Measurements from ENCODE around the gene ADGRG6. TPM values are rescaled to one million over a fixed set of nuclear protein-coding genes. Genes with fewer than 3 reads are reported as not detected.
"Not testable (repeated sequence)": the region's sequence is repeated elsewhere in the genome, so short reads cannot be mapped to it uniquely, and the experiment has no call there.

Gene ADGRG6
- total RNA-seq, 1 experiment from 2014 or later: 0.68 TPM

GRCh38 chr6:142345261-142345660 lies 43.5 kb downstream of the ADGRG6 start:
- DNase-seq (ENCODE audit: low spot score): no peak

DNA sequence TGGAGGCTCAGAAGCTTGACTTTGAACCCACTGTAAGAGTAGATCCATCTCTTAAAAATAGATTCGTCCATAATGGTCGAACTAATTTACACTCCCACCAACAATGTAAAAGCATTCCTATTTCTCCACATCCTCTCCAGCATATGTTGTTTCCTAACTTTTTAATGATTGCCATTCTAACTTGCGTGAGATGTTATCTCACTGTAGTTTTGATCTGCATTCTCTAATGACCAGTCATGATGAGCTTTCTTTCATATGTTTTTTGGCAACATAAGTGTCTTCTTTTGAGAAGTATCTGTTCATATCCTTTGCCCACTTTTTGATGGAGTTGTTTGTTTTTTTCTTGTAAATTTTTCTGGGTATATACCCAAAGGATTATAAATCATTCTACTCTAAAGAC lies 44.4 kb downstream of the ADGRG6 start:
- not testable (repeated sequence) for DNase-seq (ENCODE audit: low spot score)

- no peak for DNase-seq (ENCODE audit: low spot score)
These were observed 47.5 kb downstream of the ADGRG6 start for GRCh38 chr6:142349215-142349823.

DNA sequence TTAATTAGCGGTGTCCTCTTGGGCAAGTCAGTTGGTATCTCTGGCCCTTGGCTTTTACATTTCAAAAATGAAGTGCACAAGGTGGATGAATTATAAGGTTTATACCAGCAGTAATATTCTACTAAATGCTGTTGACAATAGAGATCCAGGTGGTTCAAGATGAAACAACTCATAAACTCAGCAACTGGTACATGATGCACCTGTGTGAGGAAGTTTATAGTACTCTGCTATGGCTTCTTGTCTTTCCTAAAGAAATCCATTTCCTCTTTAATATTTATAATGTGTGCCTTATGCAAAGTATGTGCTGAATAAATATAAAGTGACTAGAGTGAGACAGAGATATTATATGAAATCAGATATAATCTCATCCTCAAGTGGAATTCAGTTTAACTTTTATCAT lies 48.5 kb downstream of the ADGRG6 start:
- no peak for DNase-seq (ENCODE audit: low spot score)

DNA sequence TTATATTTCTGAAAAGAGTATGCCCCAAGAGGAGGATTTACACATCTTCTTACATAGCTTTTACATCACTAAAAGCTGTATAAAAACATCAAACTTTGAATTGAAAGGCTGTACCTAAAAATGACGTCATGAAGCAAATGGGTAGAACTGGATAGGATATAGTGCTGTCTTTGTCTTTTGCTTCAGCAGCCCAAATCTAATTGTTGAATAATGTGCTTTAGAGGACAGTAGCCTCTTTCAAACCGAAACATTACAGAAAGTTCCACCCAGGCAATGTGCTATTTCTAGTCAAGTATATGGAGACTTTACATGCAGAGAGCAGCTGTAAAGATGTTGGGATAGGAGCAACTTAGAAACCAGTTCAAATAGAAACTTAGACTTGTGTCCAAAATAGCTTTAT lies 51.9 kb downstream of the ADGRG6 start:
- no peak for DNase-seq (ENCODE audit: low spot score)

- no peak for DNase-seq (ENCODE audit: low spot score)
These were observed 52.8 kb downstream of the ADGRG6 start for GRCh38 chr6:142354650-142355049.

DNA sequence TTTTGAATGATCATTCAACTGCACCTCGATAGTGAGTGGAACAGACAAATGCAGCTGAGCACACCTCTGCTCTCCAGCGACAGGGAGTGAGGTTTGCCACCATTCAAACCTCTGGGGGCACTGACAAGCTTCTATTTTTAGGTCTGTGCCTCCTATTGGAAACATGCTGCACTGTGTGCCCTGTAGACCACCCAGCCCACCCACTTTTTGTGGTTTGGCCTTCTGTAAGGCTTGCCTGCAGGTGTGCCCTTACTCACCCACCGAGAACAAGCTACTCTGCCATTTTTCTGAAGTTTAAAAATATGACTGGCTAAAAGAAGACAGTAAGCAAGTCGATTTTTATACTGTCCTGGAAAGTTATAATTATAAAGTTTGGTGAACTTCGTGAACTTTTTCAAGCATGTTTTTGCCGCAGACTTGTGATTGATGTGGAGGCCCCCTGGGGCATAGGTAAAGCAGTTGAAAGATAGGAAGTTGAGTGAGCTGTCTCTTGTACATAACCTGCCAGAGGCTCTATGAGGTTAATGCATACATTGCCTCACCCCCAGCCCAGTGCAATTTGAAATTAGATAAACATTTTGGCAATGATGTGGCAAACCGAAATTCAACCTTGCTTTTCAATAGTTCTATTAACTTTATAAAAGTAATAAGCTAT lies 53.8 kb downstream of the ADGRG6 start:
- DNase-seq (ENCODE audit: low spot score): no peak

DNA sequence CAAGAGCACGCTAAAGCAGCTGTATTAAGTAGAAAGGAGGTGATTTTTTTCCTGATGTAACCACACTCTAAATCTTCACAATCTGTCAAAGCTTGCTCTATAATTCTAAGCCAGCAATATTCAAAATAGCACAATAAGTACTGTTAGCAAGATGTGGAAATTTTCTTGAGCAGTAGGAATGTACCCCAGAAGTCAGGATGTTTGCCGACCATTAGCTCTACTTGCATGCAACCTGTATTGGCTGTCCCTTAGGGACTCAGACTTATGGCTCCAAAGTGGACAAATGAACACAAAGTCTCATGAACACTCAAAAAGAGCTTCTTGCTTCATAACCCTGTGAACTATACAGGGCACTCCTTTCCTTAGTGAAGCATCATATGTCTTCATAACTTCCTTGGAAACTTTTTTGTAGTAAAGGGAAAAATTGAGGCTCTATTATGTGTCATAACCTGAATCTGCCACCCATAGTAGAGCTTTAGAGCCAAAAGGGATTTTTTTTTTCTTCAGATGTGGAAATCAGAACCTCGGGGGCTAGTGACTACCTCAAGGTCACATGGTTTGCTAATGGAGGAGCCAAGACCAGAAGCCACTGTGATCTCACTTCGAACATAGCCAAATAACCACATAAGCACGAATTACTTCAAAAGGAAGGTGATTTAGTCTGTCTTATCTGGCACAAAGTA lies 54.5 kb downstream of the ADGRG6 start:
- DNase-seq (ENCODE audit: low spot score): peak; percentile 9

DNA sequence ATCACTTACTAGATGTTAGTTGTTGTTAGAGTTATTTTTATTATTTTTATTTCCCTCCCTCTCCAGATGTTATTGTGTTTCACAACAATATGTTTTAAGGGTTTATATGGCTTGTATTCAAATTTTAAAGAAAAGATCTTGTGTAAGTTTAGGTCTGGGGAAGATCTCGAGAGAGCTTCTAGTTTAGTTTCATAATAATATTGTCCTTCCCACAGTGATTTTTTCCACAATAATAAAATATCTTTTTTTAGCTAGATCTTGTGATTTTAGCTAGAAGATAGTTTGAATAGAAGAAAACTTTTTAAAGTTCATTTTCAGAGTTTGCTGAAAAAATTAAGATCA lies 55.0 kb downstream of the ADGRG6 start:
- no peak for DNase-seq (ENCODE audit: low spot score)

GRCh38 chr6:142357879-142358278 lies 56.1 kb downstream of the ADGRG6 start:
- no peak for DNase-seq (ENCODE audit: low spot score)

DNA sequence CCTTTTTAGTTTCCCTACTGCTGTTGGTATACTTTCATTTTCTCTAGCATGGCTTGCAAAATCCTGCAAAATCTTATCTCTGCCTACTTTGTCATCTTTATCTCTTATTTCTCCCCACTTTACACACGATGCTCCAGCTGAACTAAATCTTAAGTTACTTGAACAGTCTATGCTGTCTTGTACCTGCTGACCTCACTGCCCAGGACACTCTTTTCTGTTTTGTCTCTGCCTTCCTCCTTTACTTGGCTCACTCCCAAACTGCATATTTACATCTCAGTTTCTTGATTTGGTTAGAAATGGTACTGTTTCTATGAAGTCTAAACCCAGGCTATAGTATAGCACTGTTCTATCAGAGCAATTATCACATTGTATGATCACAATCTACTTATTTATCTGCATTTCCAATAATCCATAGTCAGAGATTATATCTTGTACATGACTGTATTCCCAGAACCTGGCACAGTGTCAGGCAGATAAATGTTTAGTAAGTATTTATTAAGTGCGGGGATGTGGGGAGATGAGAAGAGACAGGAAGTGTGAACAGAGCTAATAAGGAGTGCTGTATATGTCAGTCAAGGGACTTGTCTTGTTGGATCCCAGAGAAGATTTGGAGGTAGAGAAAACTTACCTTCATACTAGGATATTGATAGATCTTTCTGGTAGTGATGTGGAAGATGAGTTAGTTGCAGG lies 57.6 kb downstream of the ADGRG6 start:
- no peak for DNase-seq (ENCODE audit: low spot score)

- DNase-seq (ENCODE audit: low spot score): no peak
These were observed 59.5 kb downstream of the ADGRG6 start for GRCh38 chr6:142361345-142361744.

DNA sequence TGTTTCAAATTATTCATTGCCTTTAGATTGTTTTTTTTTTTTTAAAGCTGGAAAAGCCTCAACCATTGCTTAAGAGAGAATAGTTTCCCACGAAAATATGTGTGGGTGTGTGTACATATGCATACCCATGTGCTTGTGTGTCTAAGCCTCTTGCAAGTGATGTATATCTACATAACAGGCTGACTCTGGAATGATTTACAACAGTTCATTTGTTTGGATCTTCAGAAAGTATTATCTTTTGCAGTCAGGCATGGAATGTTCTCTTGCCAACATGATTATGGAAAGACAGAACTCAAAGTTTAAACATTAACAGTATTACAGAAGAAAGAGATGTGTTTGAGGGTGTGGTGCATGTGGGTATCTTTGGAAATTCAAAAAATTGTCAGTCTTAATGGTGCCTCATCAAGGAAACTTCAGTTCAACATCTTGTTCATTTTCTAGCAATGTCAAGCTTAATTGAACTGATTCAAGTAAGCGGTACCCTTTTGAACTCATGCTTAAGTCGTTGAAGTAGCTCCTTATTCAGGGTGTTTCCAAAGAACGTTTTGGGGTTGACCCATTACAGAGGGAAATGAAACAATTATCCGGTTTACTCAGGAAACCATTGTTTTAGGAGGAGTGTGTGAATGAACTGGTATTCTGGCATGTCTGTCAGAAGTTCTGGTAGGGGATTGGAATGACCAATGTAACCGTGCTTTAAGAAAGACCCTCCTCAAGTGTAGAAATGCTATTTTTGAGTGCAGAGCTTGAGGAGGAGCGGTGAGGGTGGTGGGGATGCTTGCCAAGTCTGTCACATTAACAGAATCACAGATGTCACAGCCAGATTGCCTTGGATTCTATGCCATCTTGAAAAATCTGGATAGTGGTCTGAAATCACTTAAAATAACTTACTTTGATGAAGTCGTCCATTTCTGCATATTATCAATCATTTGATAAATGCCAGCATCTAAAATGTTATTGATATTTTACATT lies 60.3 kb downstream of the ADGRG6 start:
- DNase-seq (ENCODE audit: low spot score): no peak

- DNase-seq (ENCODE audit: low spot score): no peak
These were observed 65.3 kb downstream of the ADGRG6 start for GRCh38 chr6:142367061-142367460.

- DNase-seq (ENCODE audit: low spot score): no peak
These were observed 65.8 kb downstream of the ADGRG6 start for GRCh38 chr6:142367501-142368018.

DNA sequence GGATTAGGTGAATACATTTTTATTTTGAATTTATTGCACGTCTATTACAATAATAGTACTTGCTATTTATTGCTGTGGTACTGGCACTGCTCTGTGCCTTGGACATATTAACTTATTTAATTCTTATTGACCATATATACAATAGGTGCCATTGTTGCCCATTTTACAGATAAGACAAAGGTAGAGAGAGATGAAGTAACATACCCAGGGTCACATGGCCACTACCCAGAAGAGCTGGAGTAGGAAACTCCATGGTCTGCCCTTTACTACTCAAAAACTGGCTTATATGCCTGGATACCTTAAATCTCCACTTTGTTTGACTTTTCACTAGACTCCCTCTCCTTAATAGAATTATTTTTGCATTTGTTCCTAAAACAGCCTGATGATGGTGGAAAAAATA lies 67.5 kb downstream of the ADGRG6 start:
- DNase-seq (ENCODE audit: low spot score): no peak

GRCh38 chr6:142372348-142372747 lies 70.5 kb downstream of the ADGRG6 start:
- peak; percentile 54 for DNase-seq (ENCODE audit: low spot score)

- no peak for DNase-seq (ENCODE audit: low spot score)
These were observed 71.7 kb downstream of the ADGRG6 start for GRCh38 chr6:142373268-142374090.

GRCh38 chr6:142374091-142374770 lies 72.4 kb downstream of the ADGRG6 start:
- DNase-seq (ENCODE audit: low spot score): no peak
